Peyer's patch (tissue), 4 donors: ENCODE measurements around the gene C15orf61.
A peak's percentile ranks its signal among the peaks of the same experiment; 100 is the strongest.

Experiments
- CTCF ChIP-seq, 6 experiments: fragments of 450-650 bp in 4 of 6; fragments of 200-600 bp in 2 of 6; sonication (generic) in 1 of 6; IDR thresholded peaks; one replicate each; pipeline ENCODE4 v1.5.1; 2017 to 2019; ENCODE audit warnings: antibody characterized with exemption in 6 of 6, mild to moderate bottlenecking in 3 of 6, moderate library complexity in 1 of 6
- POLR2A ChIP-seq, 2 donors: fragments of 450-650 bp; IDR thresholded peaks; one replicate each; pipeline ENCODE4 v1.5.1; 2017; ENCODE audit warnings: antibody characterized with exemption in 2 of 2, mild to moderate bottlenecking in 2 of 2, moderate library complexity in 2 of 2

DNA sequence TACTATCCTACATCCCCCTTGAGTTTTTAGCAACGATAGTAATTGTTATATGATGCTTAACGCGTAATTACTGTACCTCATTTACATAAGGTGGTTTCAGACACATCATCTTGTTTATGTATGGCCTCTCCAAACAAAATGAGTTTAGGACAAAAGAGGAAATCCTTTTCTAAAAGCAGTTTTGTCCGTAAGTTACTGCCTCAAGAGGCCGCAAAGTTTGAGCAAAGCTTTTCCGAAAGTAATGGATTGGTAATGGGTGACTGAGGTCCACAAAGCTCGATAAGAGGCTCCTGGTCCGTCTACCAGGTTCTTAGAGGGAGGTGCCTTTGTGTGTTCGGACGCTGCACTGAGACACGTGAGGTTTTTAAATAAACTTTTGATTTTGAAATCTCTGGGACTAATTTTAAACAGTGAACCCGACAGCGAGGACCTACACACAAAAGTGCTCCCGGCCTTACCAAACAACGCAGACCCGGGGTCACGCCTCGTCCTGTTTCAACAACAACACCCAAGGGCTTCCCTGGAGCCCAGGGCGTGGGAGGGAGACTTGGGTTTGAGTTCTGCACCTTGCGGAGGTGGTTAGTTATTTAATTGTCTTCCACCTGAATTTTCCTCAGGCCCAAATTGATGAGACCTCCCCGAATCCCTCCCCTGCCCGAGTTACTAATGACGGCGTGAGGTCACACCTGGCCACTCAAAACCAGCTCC lies 456 bp upstream of the C15orf61 start:
- TF ChIP-seq CTCF (IDR thresholded peaks at IDR 0.05) (no peak), POLR2A (IDR thresholded peaks at IDR 0.05) (peak in 1 of 2 donors; percentile 41)
